ENCODE measurements around the gene HPS3.
"Not testable (repeated sequence)": the region's sequence is repeated elsewhere in the genome, so short reads cannot be mapped to it uniquely, and the experiment has no call there.

Gene HPS3

DNA sequence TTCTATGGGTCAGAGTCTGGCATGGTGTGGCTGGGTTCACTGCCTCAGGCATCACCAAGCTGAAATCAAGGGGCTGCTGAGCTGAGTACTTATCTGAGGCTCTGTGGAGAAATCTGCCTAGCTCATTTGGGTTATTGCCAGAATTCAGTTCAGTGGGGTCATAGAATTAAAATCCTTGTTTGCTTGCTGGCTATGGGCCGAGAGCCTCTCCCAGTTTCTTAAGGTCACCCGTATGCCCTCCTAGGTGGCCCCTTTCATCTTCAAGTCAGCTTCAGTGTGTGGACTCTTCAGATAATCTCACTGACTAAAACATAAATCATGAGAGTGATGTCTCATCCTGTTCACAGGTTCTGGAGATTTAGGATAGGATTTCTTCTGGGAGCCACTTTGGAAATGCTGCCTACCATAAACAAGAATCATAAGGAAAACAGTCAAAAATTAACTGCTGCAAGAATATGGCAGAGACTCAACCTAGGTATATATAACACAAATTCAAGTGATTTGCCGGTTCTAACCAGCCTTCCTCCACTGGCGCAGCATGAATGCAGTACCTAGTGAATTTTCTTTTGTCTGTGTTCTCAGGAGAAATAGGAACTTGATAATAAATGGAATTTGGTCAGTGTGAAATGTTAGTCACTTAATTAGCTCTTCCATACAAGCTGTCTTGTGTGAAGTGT lies 86.9 kb downstream of the HPS3 start:
- H3K4me3 ChIP-seq (ENCODE audit: low read depth, low read length), result no peak overlapping the region
- no peak for DNase-seq (ENCODE audit: low read depth)
- TF ChIP-seq, protein P1, sequence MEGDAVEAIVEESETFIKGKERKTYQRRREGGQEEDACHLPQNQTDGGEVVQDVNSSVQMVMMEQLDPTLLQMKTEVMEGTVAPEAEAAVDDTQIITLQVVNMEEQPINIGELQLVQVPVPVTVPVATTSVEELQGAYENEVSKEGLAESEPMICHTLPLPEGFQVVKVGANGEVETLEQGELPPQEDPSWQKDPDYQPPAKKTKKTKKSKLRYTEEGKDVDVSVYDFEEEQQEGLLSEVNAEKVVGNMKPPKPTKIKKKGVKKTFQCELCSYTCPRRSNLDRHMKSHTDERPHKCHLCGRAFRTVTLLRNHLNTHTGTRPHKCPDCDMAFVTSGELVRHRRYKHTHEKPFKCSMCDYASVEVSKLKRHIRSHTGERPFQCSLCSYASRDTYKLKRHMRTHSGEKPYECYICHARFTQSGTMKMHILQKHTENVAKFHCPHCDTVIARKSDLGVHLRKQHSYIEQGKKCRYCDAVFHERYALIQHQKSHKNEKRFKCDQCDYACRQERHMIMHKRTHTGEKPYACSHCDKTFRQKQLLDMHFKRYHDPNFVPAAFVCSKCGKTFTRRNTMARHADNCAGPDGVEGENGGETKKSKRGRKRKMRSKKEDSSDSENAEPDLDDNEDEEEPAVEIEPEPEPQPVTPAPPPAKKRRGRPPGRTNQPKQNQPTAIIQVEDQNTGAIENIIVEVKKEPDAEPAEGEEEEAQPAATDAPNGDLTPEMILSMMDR (IDR thresholded peaks at IDR 0.05; ENCODE audit: low read depth, low read length), result no peak

DNA sequence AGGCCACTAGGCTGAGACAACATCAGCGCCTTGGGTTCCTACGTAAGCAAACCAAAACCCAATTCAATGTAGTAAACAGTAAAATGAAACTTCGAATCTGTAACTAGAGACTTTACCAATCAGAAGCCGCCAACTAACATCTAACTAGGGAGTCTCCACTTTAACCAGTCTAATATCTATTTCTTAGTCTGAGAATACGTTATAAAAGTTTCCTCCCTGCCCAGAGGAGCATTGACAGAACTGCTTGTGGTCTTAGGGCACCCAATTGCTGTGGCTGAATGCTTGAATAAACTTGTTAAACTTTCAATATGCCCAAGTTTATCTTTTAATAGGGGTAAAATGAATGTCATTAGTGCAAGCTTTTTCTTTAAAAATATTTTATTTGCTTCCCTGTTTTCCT lies 87.9 kb downstream of the HPS3 start:
- no peak for TF ChIP-seq MYC (IDR thresholded peaks at IDR 0.05; ENCODE audit: low read depth, low read length)
- TF ChIP-seq, protein P2, sequence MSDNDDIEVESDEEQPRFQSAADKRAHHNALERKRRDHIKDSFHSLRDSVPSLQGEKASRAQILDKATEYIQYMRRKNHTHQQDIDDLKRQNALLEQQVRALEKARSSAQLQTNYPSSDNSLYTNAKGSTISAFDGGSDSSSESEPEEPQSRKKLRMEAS (IDR thresholded peaks at IDR 0.05; ENCODE audit: low read depth, low read length), result no peak
- TF ChIP-seq, protein P1 (IDR thresholded peaks at IDR 0.05; ENCODE audit: low read depth, low read length), result no peak
- TF ChIP-seq POLR2A (IDR thresholded peaks at IDR 0.05; ENCODE audit: extremely low read depth, insufficient read length), result no peak
- no peak for DNase-seq (ENCODE audit: low read depth)
- no peak overlapping the region for H3K4me3 ChIP-seq (ENCODE audit: low read depth, low read length)

DNA sequence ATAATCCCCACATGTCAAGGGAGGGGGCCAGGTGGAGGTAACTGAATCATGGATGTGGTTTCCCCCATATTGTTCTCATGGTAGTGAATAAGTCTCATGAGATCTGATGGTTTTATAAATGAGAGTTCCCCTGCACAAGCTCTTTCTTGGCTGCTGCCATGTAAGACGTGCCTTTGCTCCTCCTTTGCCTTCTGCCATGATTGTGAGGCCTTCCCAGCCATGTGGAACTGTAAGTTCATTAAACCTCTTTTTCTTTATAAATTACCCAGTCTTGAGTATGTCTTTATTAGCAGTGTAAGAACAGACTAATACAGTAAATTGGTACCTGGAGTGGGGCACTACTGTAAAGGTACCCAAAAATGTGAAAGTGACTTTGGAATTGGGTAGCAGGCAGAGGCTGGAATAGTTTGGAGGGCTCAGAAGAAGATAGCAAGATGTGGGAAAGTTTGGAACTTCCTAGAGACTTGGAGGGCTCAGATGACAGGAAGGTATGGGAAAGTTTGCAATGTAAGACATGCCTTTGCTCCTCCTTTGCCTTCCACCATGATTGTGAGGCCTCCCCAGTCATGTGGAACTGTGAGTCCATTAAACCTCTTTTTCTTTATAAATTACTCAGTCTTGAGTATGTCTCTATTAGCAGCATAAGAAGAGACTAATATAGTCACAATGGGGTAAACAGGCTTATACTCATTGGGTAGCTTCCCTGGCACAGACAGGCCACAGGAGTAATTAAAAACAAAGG lies 90.1 kb downstream of the HPS3 start:
- not testable (repeated sequence) for DNase-seq (ENCODE audit: low read depth); H3K4me3 ChIP-seq (ENCODE audit: low read depth, low read length)

DNA sequence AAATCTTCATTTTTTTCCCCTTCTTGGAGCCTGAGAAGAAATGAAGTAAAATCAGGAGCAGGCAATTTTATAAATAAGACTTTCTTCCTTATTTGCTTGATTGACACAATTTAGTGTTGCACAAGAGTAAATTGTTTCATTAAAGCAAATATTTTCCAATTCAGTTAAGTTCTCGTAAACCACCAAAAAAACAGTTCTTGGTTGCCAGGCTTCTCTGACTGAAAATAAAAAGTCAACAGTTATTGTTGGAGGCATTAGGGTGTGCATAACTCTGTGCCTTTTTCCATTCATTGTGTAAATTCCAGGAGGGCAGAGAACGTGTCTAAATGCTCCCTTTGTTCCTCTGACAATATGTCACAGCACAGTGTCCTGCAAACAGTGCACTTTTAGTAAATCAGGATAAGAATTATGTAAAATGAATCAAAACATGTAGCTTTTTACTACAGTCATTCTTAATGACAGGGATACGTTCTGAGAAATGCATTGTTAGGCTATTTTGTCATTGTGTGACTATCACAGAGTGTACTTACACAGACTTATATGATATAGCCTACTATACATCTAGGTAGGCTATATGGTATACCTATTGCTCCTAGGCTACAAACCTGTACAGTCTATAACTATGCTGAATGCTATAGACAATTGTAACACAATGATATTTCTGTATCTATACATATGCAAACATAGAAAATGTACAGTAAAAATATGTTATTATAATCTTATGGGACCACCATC lies 92.5 kb downstream of the HPS3 start, which contains the start of gene CP:
TSS of gene CP (minus strand) at position 47 of the 735 bp plus-strand sequence. CDS start at position 10, 37 bp downstream.
- no peak within 1 kb of the TSS for H3K4me3 ChIP-seq (ENCODE audit: low read depth, low read length)
- DNase-seq (ENCODE audit: low read depth), result no peak
- no peak for TF ChIP-seq MYC (IDR thresholded peaks at IDR 0.05; ENCODE audit: low read depth, low read length)
- TF ChIP-seq, protein P2 (IDR thresholded peaks at IDR 0.05; ENCODE audit: low read depth, low read length), result no peak
- TF ChIP-seq, protein P1 (IDR thresholded peaks at IDR 0.05; ENCODE audit: low read depth, low read length), result no peak
- TF ChIP-seq POLR2A (IDR thresholded peaks at IDR 0.05; ENCODE audit: extremely low read depth, insufficient read length), result no peak
